AG04450 (cell line): Measurements from ENCODE around the gene CITED4. TPM values are rescaled to one million over a fixed set of nuclear protein-coding genes. Genes with fewer than 3 reads are reported as not detected.

Source experiments
- CTCF ChIA-PET: fragments of 300-600, 350-600 bp; formaldehyde crosslinking; extraction: SDS; loops from one replicate; lab custom pipeline; 2022; ENCODE audit warnings: antibody characterized with exemption, inconsistent platforms; lab: Charles Lee
- POLR2A ChIA-PET: fragments of 350-600 bp; formaldehyde crosslinking; extraction: SDS; loops from one replicate; lab custom pipeline; 2021; ENCODE audit warnings: antibody characterized with exemption, inconsistent platforms; lab: Yijun Ruan, JAX
- DNase-seq: peaks from one replicate; pipeline ENCODE4 v3.0.0-alpha.2; 2011; ENCODE audit warnings: low read depth, low spot score
- H3K27ac ChIP-seq: one replicate; pipeline ENCODE4 v1.5.1; 2012; ENCODE audit warnings: low read depth, low read length, control low read depth
- H3K27me3 ChIP-seq: one replicate; pipeline ENCODE4 v1.6.0; 2012; ENCODE audit warnings: low read length; ENCODE audit not compliant: control insufficient read depth, insufficient read depth
- H3K4me3 ChIP-seq: 2 replicates; pipeline ENCODE4 v1.5.1; 2011; ENCODE audit warnings: mild to moderate bottlenecking, low read depth, low read length, control low read depth
- H3K9me3 ChIP-seq: 2 replicates; pipeline ENCODE4 v1.5.1; 2012; ENCODE audit warnings: low read length; ENCODE audit not compliant: control insufficient read depth, insufficient read depth
- polyA plus RNA-seq: library from polyadenylated mRNA; depleted of rRNA; stranded (reverse); fragments of >200 nt; gene quantifications from 2 replicates; pipeline ENCODE4 v1.2.3, GENCODE V29; 2011
- TF ChIP-seq, protein P1 (sequence below): IDR thresholded peaks from 2 replicates; pipeline ENCODE4 v1.5.1; 2011; ENCODE audit warnings: low read depth, low read length, control low read depth, inconsistent platforms

CITED4 gene
- polyA plus RNA-seq, 1 experiment = 0.53 TPM

DNA sequence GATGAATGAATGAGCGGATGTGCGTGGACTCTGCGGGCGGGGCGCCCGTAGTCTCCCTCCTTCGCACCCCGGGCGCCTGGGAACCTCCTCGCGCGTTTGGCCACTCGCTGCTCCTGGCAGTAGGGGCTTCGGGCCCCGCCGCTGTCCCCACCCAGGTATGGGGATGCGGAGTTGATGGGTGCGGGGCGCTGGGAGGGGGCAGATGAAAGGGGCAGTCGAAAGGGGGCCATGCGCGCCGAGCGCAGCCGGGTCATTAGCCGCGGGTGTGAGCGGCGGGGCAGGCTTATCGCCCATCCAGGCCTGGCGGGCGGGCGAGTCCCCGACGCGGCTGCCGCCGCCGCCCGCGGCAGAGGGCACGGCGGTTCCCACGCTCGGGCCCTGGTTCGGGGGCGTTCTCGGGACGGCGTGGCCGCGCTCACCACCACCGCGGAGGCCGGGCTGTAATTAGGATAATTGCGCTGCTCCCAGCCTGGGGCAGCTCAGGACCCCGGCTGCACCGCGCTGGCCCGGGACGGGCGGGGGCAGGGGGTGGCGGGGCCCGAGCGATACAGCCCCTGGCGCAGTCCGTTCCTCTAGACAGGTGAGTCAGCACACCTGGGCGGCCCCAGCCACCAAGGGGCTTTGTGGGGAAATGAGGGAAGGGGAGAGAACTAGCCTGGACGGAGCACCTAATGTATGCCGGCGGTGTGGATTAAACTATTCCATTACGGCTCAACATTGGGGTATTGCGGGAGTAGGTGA, 22.1 kb upstream of the CITED4 start:
- Histone ChIP-seq H3K4me3 (no peak overlapping the region), H3K27me3 (peaks cover 6% of the 10 kb centered on the region), H3K9me3 (no peaks in the 10 kb centered on the region), H3K27ac (no peak overlapping the region)
- DNase-seq = no peak
- TF ChIP-seq, protein P1, sequence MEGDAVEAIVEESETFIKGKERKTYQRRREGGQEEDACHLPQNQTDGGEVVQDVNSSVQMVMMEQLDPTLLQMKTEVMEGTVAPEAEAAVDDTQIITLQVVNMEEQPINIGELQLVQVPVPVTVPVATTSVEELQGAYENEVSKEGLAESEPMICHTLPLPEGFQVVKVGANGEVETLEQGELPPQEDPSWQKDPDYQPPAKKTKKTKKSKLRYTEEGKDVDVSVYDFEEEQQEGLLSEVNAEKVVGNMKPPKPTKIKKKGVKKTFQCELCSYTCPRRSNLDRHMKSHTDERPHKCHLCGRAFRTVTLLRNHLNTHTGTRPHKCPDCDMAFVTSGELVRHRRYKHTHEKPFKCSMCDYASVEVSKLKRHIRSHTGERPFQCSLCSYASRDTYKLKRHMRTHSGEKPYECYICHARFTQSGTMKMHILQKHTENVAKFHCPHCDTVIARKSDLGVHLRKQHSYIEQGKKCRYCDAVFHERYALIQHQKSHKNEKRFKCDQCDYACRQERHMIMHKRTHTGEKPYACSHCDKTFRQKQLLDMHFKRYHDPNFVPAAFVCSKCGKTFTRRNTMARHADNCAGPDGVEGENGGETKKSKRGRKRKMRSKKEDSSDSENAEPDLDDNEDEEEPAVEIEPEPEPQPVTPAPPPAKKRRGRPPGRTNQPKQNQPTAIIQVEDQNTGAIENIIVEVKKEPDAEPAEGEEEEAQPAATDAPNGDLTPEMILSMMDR = no peak
- POLR2A ChIA-PET = no interaction called here
- CTCF ChIA-PET = no interaction called here

DNA sequence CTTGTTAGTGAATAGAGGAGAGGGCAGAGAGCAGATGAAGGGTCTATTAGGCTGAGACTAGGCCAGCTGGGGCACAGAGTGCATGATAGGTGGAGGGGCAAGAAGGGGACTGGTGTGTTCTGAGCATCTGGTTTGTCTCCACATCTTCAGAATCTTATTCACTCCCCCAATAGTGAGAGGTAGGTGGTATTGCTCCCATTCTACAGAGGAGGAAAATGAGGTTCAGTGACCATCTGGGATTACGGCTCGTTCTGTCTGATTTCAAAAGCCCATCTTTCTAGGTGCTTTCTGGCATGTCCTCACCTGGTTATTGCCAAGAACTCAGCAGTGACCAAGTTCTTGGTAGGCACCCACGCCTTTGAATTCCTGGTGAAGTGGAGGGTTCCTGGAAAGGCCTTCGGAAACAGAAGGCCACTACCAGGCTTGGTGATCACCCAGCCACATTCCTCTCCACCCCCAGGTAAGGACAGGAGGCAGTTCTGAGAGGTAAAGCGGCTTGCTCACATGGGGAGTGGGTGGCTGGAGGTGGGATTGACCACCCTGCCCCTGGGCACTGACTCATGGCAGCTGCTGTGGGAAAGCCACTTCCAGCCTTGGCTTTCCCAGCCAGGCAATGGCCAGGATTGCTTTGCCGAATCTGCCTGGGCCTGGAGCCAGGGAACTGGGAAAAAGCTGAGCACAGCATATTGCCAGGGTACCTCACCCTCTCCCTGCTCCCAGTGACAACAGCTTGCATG, 18.8 kb upstream of the CITED4 start:
- Histone ChIP-seq H3K9me3 (peaks cover 7% of the 10 kb centered on the region; the same call in 1 of the 2 replicates), H3K27ac (no peak overlapping the region), H3K27me3 (peaks cover under 1% of the 10 kb centered on the region), H3K4me3 (no peak overlapping the region)
- CTCF ChIA-PET = no interaction called here
- POLR2A ChIA-PET = no interaction called here
- TF ChIP-seq, protein P1 = no peak
- no peak for DNase-seq

DNA sequence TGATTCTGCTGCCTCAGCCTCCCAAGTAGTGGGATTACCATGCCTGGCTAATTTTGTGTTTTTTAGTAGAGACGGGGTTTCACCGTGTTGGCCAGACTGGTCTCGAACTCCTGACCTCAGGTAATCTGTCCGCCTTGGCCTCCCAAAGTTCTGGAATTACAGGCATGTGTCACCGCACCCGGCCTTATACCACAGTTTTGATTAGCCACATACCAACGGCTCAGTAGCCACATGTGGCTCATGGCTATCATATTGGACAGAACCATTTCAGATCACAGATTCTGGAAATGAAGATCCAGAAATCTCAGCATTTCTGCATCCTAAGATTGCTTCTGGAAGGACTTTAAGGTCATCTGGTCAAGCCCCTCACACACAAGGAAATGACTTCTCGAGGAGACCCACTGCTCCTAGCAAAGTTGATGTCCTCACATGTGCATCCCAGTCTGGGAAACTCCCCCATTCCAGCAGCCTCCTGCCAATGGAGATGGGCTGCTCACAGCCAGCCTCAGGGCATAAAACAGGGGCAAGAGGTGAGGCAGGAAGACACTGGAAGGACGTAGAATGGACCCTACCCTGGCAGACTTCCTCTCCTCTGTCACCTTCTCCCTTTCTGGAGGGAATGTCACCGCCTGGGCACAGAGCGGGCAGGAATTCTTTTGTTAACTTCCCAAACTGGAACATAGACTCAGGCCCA, 17.5 kb upstream of the CITED4 start:
- Histone ChIP-seq H3K9me3 (peaks cover 7% of the 10 kb centered on the region; the same call in 1 of the 2 replicates), H3K27ac (no peak overlapping the region), H3K4me3 (no peak overlapping the region), H3K27me3 (no peaks in the 10 kb centered on the region)
- TF ChIP-seq, protein P1 = no peak
- DNase-seq = no peak
- ChIA-PET POLR2A (no interaction called here), CTCF (no interaction called here)

DNA sequence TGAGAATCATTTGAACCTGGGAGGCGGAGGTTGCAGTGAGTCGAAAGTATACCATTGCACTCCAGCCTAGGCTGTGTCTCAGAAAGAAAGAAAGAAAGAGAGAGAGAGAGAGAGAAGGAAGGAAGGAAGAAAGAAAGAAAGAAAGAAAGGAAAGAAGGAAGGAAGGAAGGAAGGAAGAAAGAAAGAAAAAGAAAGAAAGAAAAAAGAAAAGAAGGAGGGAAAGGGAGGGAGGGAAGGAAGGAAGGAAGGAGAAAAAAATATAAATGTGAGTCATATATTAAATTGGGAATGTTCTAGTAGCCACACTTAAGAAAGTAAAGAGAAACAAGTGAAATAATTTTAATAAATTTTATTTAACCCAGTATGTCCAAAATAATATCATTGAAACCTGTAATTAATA, 16.7 kb upstream of the CITED4 start:
- no peak overlapping the region for H3K4me3 ChIP-seq
- peaks cover 7% of the 10 kb centered on the region; the same call in 1 of the 2 replicates for H3K9me3 ChIP-seq
- no peak overlapping the region for H3K27ac ChIP-seq
- TF ChIP-seq, protein P1 = no peak
- ChIA-PET CTCF (interaction anchor here (1.2 kb wide), 1 partner anchor 72 kb away, joined by 3 read pairs; no protein-coding TSS in a partner anchor), POLR2A (no interaction called here)
- H3K27me3 ChIP-seq = no peaks in the 10 kb centered on the region
- DNase-seq = no peak
